NT2/D1 (cell line): Measurements from ENCODE around the gene ZNF653.

Source experiments
- SUZ12 ChIP-seq: IDR thresholded peaks from 2 replicates; pipeline ENCODE4 v1.6.1; 2011; ENCODE audit not compliant: insufficient read length, insufficient read depth; ENCODE audit errors: extremely low read depth
- YY1 ChIP-seq: IDR thresholded peaks from 2 replicates; pipeline ENCODE4 v1.6.1; 2011; ENCODE audit not compliant: insufficient read length, insufficient read depth
- ZNF274 ChIP-seq: IDR thresholded peaks from 2 replicates; pipeline ENCODE4 v1.6.1; 2011; ENCODE audit warnings: mild to moderate bottlenecking, low read depth, low read length

DNA sequence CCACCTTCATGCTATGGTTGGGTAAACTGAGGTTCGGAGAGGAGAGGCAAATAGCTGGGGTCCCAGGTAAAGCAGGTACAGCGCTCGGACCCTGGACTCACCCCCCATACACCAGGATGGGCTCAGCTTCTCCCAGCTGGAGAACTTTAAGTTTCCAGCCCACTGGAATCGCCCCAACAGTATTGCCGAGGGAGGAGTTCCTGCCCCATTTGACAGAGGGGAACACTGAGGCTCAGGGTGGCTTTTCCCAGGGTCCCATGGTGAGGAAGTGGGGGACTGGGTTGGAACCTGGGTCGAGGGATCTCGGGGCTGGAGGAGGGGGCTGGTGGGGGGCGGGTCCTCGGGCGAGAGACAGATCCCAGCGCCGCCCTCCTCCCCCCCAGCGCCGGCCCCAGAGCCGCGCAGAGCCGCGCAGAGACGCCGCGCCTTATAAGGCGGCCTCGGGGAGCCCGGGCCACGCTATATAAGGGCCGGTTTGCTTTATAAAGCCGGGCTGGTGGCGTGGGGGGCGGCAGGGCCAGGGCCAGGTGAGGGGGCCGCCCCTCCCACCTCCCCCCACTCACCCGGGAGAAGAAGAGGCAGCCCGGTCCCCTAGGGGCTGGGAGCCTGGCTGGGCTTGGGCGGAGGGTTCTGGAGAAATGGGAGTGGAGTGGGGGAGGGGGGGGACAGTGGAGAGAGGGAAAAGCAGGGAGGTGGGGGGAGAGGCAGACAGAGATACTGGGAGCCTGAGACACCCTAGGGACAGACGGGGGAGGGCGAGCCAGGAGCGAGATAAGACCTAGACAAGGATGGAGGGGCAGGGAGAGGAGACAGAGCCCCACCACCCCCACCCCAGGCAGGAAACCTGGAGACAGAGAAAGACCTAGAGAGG lies 34.1 kb upstream of the ZNF653 start:
- TF ChIP-seq ZNF274 (no peak), SUZ12 (no peak), YY1 (no peak)
